WTC11 (cell line): Measurements from ENCODE around the gene FGF6. TPM values are rescaled to one million over a fixed set of nuclear protein-coding genes. Genes with fewer than 3 reads are reported as not detected.

Experiments used
- ATAC-seq: fragments of 200-7000 bp; cut with Tn5 transposase; 2 replicates; pipeline ENCODE4 v1.10.0; 2021; ENCODE audit warnings: mild to moderate bottlenecking, moderate library complexity
- CTCF ChIA-PET: fragments of 300-600 bp; sonication (Branson Sonifier 250); formaldehyde crosslinking; loops from one replicate; lab custom pipeline; 2021; ENCODE audit warnings: antibody characterized with exemption; lab: Charles Lee
- POLR2A ChIA-PET: fragments of 350-600 bp; sonication (Branson Sonifier 250); formaldehyde crosslinking; loops from one replicate; lab custom pipeline; 2021; ENCODE audit warnings: antibody characterized with exemption; lab: Charles Lee
- DNase-seq: peaks from one replicate; pipeline ENCODE4 v3.0.0; 2021; ENCODE audit warnings: low spot score
- H3K27ac Mint-ChIP-seq: 2 replicates; pipeline ENCODE4 v1.8.0; 2021; ENCODE audit warnings: mixed read lengths
- H3K27me3 Mint-ChIP-seq: 2 replicates; pipeline ENCODE4 v1.8.0; 2021; ENCODE audit warnings: low read depth, mild to moderate bottlenecking, moderate library complexity, mixed read lengths
- H3K36me3 Mint-ChIP-seq: 2 replicates; pipeline ENCODE4 v1.8.0; 2021; ENCODE audit warnings: mixed read lengths
- H3K4me1 Mint-ChIP-seq: 2 replicates; pipeline ENCODE4 v1.8.0; 2022; ENCODE audit warnings: mixed read lengths
- H3K4me3 Mint-ChIP-seq: 2 replicates; pipeline ENCODE4 v1.8.0; 2021; ENCODE audit warnings: mild to moderate bottlenecking, moderate library complexity, mixed read lengths
- H3K9me3 Mint-ChIP-seq: 2 replicates; pipeline ENCODE4 v1.8.0; 2021; ENCODE audit warnings: mixed read lengths
- CBFB ChIP-seq: sonication (generic); formaldehyde crosslinking; IDR thresholded peaks from 2 replicates; pipeline ENCODE4 v1.8.1; 2022; ENCODE audit warnings: mild to moderate bottlenecking, low read depth, missing genetic modification reagents
- CREM ChIP-seq: sonication (generic); formaldehyde crosslinking; IDR thresholded peaks from 2 replicates; pipeline ENCODE4 v1.8.1; 2022; ENCODE audit warnings: mild to moderate bottlenecking, missing genetic modification reagents, moderate library complexity
- E2F1 ChIP-seq: sonication (generic); formaldehyde crosslinking; IDR thresholded peaks from 2 replicates; pipeline ENCODE4 v1.8.0; 2022; ENCODE audit warnings: mild to moderate bottlenecking, missing genetic modification reagents
- ELF4 ChIP-seq: sonication (generic); formaldehyde crosslinking; IDR thresholded peaks from 2 replicates; pipeline ENCODE4 v1.8.1; 2022; ENCODE audit warnings: low read depth, mild to moderate bottlenecking, moderate library complexity, missing genetic modification reagents
- FOXK1 ChIP-seq: sonication (generic); formaldehyde crosslinking; IDR thresholded peaks from 2 replicates; pipeline ENCODE4 v1.8.0; 2022; ENCODE audit warnings: mild to moderate bottlenecking, moderate library complexity, missing genetic modification reagents
- FOXP4 ChIP-seq: sonication (generic); formaldehyde crosslinking; IDR thresholded peaks from 2 replicates; pipeline ENCODE4 v1.8.0; 2022; ENCODE audit warnings: mild to moderate bottlenecking, missing genetic modification reagents
- GTF2I ChIP-seq: fragments of 250-450 bp; sonication (Bioruptor Pico); conservative IDR thresholded peaks from 2 replicates; pipeline ENCODE4 v1.4.0; 2021; ENCODE audit warnings: mild to moderate bottlenecking
- HMGA2 ChIP-seq: fragments of 250-450 bp; sonication (Bioruptor Pico); IDR thresholded peaks from 2 replicates; pipeline ENCODE4 v1.4.0; 2021; ENCODE audit warnings: mild to moderate bottlenecking, moderate library complexity
- KAT7 ChIP-seq: sonication (generic); formaldehyde crosslinking; IDR thresholded peaks from 2 replicates; pipeline ENCODE4 v1.8.1; 2023; ENCODE audit warnings: missing genetic modification reagents, mild to moderate bottlenecking, borderline replicate concordance
- MAX ChIP-seq: sonication (generic); formaldehyde crosslinking; IDR thresholded peaks from 2 replicates; pipeline ENCODE4 v1.8.0; 2022; ENCODE audit warnings: mild to moderate bottlenecking, missing genetic modification reagents
- PRRX2 ChIP-seq: fragments of 250-450 bp; sonication (Bioruptor Pico); IDR thresholded peaks from 2 replicates; pipeline ENCODE4 v1.8.0; 2021; ENCODE audit warnings: mild to moderate bottlenecking
- RELA ChIP-seq: sonication (generic); formaldehyde crosslinking; IDR thresholded peaks from 2 replicates; pipeline ENCODE4 v1.8.1; 2022; ENCODE audit warnings: missing genetic modification reagents, mild to moderate bottlenecking, borderline replicate concordance
- SMAD3 ChIP-seq: sonication (generic); formaldehyde crosslinking; IDR thresholded peaks from 2 replicates; pipeline ENCODE4 v1.8.0; 2022; ENCODE audit warnings: missing genetic modification reagents, mild to moderate bottlenecking, borderline replicate concordance
- USF2 ChIP-seq: sonication (generic); formaldehyde crosslinking; IDR thresholded peaks from 2 replicates; pipeline ENCODE4 v1.8.1; 2023; ENCODE audit warnings: mild to moderate bottlenecking, missing genetic modification reagents, moderate library complexity
- ZMAT4 ChIP-seq: fragments of 250-450 bp; sonication (Bioruptor Pico); IDR thresholded peaks from 2 replicates; pipeline ENCODE4 v1.9.0; 2021; ENCODE audit warnings: mild to moderate bottlenecking
- ZNF138 ChIP-seq: sonication (generic); formaldehyde crosslinking; conservative IDR thresholded peaks from 2 replicates; pipeline ENCODE4 v1.8.1; 2022; ENCODE audit warnings: mild to moderate bottlenecking, moderate library complexity, missing genetic modification reagents
- ZNF219 ChIP-seq: sonication (generic); formaldehyde crosslinking; IDR thresholded peaks from 2 replicates; pipeline ENCODE4 v1.8.0; 2023; ENCODE audit warnings: missing genetic modification reagents, mild to moderate bottlenecking, borderline replicate concordance
- ZNF263 ChIP-seq: sonication (generic); formaldehyde crosslinking; IDR thresholded peaks from 2 replicates; pipeline ENCODE4 v1.8.1; 2022; ENCODE audit warnings: low read depth, mild to moderate bottlenecking, moderate library complexity, missing genetic modification reagents
- ZNF396 ChIP-seq: fragments of 250-450 bp; sonication (Bioruptor Pico); IDR thresholded peaks from 2 replicates; pipeline ENCODE4 v1.8.0; 2021; ENCODE audit warnings: mild to moderate bottlenecking, moderate library complexity, borderline replicate concordance
- ZNF416 ChIP-seq: fragments of 250-450 bp; sonication (Bioruptor Pico); IDR thresholded peaks from 2 replicates; pipeline ENCODE4 v1.9.0; 2021; ENCODE audit warnings: mild to moderate bottlenecking, inconsistent platforms
- ZNF425 ChIP-seq: fragments of 250-450 bp; sonication (Bioruptor Pico); conservative IDR thresholded peaks from 2 replicates; pipeline ENCODE4 v1.9.0; 2021; ENCODE audit warnings: mild to moderate bottlenecking
- ZNF512 ChIP-seq: sonication (generic); formaldehyde crosslinking; IDR thresholded peaks from 2 replicates; pipeline ENCODE4 v1.8.1; 2022; ENCODE audit warnings: missing genetic modification reagents, borderline replicate concordance
- total RNA-seq: library from RNA; stranded (reverse); gene quantifications from 3 replicates; pipeline ENCODE4 v1.2.3, GENCODE V29; 2021

FGF6 gene
- total RNA-seq, 1 experiment from 2014 or later, result not detected

- no peak for TF ChIP-seq ZNF425 (CRISPR knock-in tag)
- no peak for TF ChIP-seq ZNF416
- TF ChIP-seq GTF2I (CRISPR knock-in tag), result no peak
- TF ChIP-seq ELF4 (CRISPR knock-in tag), result no peak
- TF ChIP-seq E2F1 (CRISPR knock-in tag), result no peak
- TF ChIP-seq FOXP4 (CRISPR knock-in tag), result no peak
- no peak for TF ChIP-seq HMGA2 (CRISPR knock-in tag)
- no peak for TF ChIP-seq ZNF512 (CRISPR knock-in tag)
Measured at GRCh38 chr12:4477129-4477528, 31.5 kb upstream of the FGF6 start (continued).

- Mint-ChIP-seq H3K4me1 (no peaks in the 10 kb centered on the region), H3K27ac (no peak overlapping the region), H3K27me3 (no peaks in the 10 kb centered on the region), H3K9me3 (peaks cover 2% of the 10 kb centered on the region; the same call in 1 of the 2 replicates), H3K4me3 (no peak overlapping the region), H3K36me3 (no peaks in the 10 kb centered on the region)
- ChIA-PET POLR2A (no interaction called here), CTCF (no interaction called here)
- DNase-seq (no peak), ATAC-seq (no peak)
- TF ChIP-seq CBFB, result no peak
- no peak for TF ChIP-seq CREM (CRISPR knock-in tag)
- TF ChIP-seq MAX, result no peak
- TF ChIP-seq ZNF138 (CRISPR knock-in tag), result no peak
- no peak for TF ChIP-seq PRRX2 (CRISPR knock-in tag)
- no peak for TF ChIP-seq ZNF396
- no peak for TF ChIP-seq FOXK1 (CRISPR knock-in tag)
- TF ChIP-seq KAT7 (CRISPR knock-in tag), result no peak
- TF ChIP-seq SMAD3 (CRISPR knock-in tag), result no peak
- TF ChIP-seq USF2 (CRISPR knock-in tag), result no peak
- TF ChIP-seq ZNF416, result no peak
- TF ChIP-seq ZMAT4 (CRISPR knock-in tag), result no peak
- TF ChIP-seq ZNF263 (CRISPR knock-in tag), result no peak
- TF ChIP-seq ZNF219 (CRISPR knock-in tag), result no peak
- TF ChIP-seq RELA (CRISPR knock-in tag), result no peak
Measured at GRCh38 chr12:4472046-4472445, 26.4 kb upstream of the FGF6 start.
